ENCODE data around the gene MRPL20. TPM values are rescaled to one million over a fixed set of nuclear protein-coding genes. Genes with fewer than 3 reads are reported as not detected.

MRPL20 gene
- polyA plus RNA-seq, 1 of the 3 experiments (the other 2 are of a cell fraction): 210 TPM

- Histone ChIP-seq H3K4me3 (ENCODE audit: low read depth in 2 of 2, low read length in 1 of 2) (no peak overlapping the region), H3K9me3 (no peaks in the 10 kb centered on the region), H3K4me2 (no peak overlapping the region), H3K9me2 (no peaks in the 10 kb centered on the region), H3K36me3 (replicated peaks in 1 of 2; ENCODE audit: control insufficient read depth in 1 of 2, insufficient read depth in 2 of 2, low read length in 1 of 2) (no peaks in the 10 kb centered on the region), H3K79me2 (ENCODE audit: insufficient read depth) (no peaks in the 10 kb centered on the region), H3K27me3 (ENCODE audit: insufficient read depth) (no peaks in the 10 kb centered on the region), H4K20me1 (ENCODE audit: insufficient read depth) (no peaks in the 10 kb centered on the region), H3K4me1 (ENCODE audit: control insufficient read depth in 1 of 2, insufficient read depth in 2 of 2, low read depth in 1 of 2, low read length in 1 of 2) (peaks cover 0 to 13% of the 10 kb centered on the region in 2 experiments; a peak in 1 of 4 replicates), H3K9ac (no peak overlapping the region), H3K27ac (ENCODE audit: low read depth in 2 of 2, low read length in 1 of 2) (no peak overlapping the region), H2AFZ (ENCODE audit: low read depth) (no peak overlapping the region), H3F3A (replicated peaks; ENCODE audit: insufficient read depth) (peaks cover 3% of the 10 kb centered on the region)
- peak; percentile 38 for DNase-seq
- 81% methylated on average over 5 of the region's 19 CpGs for WGBS (ENCODE audit: low lambda C conversion rate)
- TF ChIP-seq SIN3A (IDR thresholded peaks at IDR 0.05; ENCODE audit: borderline replicate concordance, low read depth, low read length): no peak
- TF ChIP-seq SMC3 (IDR thresholded peaks at IDR 0.05; ENCODE audit: low read depth, low read length): no peak
- TF ChIP-seq RXRA (IDR thresholded peaks at IDR 0.05; ENCODE audit: borderline replicate concordance, low read depth): no peak
- ChIA-PET POLR2A (no interaction called here), CTCF (no interaction called here)
Observed at GRCh38 chr1:1428174-1428573, 21.1 kb upstream of the MRPL20 start.

GRCh38 chr1:1427820-1428148 is 20.7 kb upstream of the MRPL20 start:
- Histone ChIP-seq H3K9me2 (no peaks in the 10 kb centered on the region), H3F3A (replicated peaks; ENCODE audit: insufficient read depth) (peaks cover 3% of the 10 kb centered on the region), H3K4me3 (ENCODE audit: low read depth in 2 of 2, low read length in 1 of 2) (peak overlapping the region; percentile 48; a peak in 2 of 4 replicates), H3K36me3 (replicated peaks in 1 of 2; ENCODE audit: control insufficient read depth in 1 of 2, insufficient read depth in 2 of 2, low read length in 1 of 2) (no peaks in the 10 kb centered on the region), H3K27ac (ENCODE audit: low read depth in 2 of 2, low read length in 1 of 2) (peak overlapping the region in 1 of 2 experiments; percentile 23; a peak in 1 of 4 replicates), H3K4me1 (ENCODE audit: control insufficient read depth in 1 of 2, insufficient read depth in 2 of 2, low read depth in 1 of 2, low read length in 1 of 2) (peaks cover 0 to 12% of the 10 kb centered on the region in 2 experiments; a peak in 2 of 4 replicates), H3K79me2 (ENCODE audit: insufficient read depth) (no peaks in the 10 kb centered on the region), H3K9ac (peak overlapping the region; percentile 31; the same call in 1 of the 2 replicates), H3K4me2 (no peak overlapping the region; the same call in 1 of the 2 replicates), H3K9me3 (no peaks in the 10 kb centered on the region), H3K27me3 (ENCODE audit: insufficient read depth) (no peaks in the 10 kb centered on the region), H4K20me1 (ENCODE audit: insufficient read depth) (no peaks in the 10 kb centered on the region), H2AFZ (ENCODE audit: low read depth) (no peak overlapping the region)
- WGBS (ENCODE audit: low lambda C conversion rate): 1% methylated on average over 15 of the region's 22 CpGs
- TF ChIP-seq IRF3 (IDR thresholded peaks at IDR 0.05; ENCODE audit: low read depth, low read length): no peak
- no peak for TF ChIP-seq USF2 (IDR thresholded peaks at IDR 0.05; ENCODE audit: borderline replicate concordance, low read depth, low read length)
- no peak for TF ChIP-seq EP300 (IDR thresholded peaks at IDR 0.05; ENCODE audit: borderline replicate concordance in 1 of 2, low read depth in 1 of 2, low read length in 1 of 2)
- TF ChIP-seq NRF1 (IDR thresholded peaks at IDR 0.05; ENCODE audit: low read depth, low read length): no peak
- no peak for TF ChIP-seq SMC3 (IDR thresholded peaks at IDR 0.05; ENCODE audit: low read depth, low read length)
- TF ChIP-seq ELF1 (IDR thresholded peaks at IDR 0.05): no peak
- TF ChIP-seq RCOR1 (IDR thresholded peaks at IDR 0.05; ENCODE audit: low read length): no peak
- TF ChIP-seq TEAD4 (IDR thresholded peaks at IDR 0.05; ENCODE audit: borderline replicate concordance, insufficient read depth): no peak
- no peak for TF ChIP-seq RAD21 (IDR thresholded peaks at IDR 0.05; ENCODE audit: low read length)
- TF ChIP-seq SIN3A (IDR thresholded peaks at IDR 0.05; ENCODE audit: borderline replicate concordance, low read depth, low read length): no peak
- no peak for TF ChIP-seq TCF12 (IDR thresholded peaks at IDR 0.05)
- TF ChIP-seq CTCF (IDR thresholded peaks at IDR 0.05): no peak
- TF ChIP-seq MEF2A (IDR thresholded peaks at IDR 0.05; ENCODE audit: borderline replicate concordance, low read depth): no peak
- TF ChIP-seq RXRA (IDR thresholded peaks at IDR 0.05; ENCODE audit: borderline replicate concordance, low read depth): no peak
- peak; percentile 80 for DNase-seq
- POLR2A ChIA-PET: no interaction called here
- CTCF ChIA-PET: no interaction called here

Measured in SK-N-SH (cell line).